Measurements from ENCODE around the gene SMPD3.
A peak's percentile ranks its signal among the peaks of the same experiment; 100 is the strongest.

SMPD3 gene

DNA sequence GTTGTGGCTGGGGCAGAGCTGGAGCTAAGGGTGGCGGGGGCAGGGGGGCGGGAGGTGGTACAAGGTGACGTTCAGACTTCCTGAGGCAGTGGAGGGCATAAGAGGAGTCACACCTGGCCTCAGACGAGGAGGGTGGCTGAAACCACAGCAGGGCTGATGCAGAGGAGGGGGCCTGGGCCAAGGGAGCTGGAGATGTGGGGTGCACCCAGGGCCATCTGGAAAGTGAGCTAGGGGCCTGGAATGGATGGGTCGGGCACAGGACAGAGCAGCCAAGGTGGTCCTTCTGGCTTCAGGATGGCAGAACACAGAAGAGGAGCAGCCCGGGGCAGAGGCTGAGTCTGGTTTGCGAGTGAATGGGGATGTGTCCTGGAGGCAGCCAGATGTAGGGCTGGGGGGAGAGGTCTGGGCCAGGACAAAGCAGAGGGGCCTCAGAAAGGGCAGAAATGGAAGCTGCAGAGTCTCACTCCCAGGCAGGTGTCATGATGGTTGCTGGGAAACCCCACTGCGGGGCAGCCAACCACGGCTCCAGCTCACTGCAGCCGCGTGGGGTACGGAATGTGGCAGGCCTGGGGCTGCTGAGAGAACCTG, 79.9 kb downstream of the SMPD3 start:
- DNase-seq (ENCODE audit: low read depth): no peak

DNA sequence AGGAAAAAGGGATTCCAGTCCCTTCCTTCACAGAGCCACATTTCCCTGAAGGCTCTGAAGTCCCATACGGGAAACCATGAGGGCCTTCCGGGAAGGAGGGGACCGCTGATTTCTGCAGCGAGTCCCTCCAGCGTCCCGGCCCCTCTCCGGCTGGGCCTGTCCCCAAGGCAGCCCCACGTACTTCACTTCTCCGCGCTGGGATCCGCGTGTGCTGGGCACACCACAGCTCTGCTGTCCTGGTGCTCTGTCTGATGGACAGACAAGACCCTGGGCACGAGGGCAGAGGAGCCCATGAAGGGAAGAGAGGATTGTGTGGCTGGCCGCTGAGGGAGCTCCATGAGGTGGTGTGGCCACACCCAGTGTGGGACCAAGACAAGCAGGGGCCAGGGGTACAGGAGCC, 80.4 kb downstream of the SMPD3 start:
- DNase-seq (ENCODE audit: low read depth): no peak

DNA sequence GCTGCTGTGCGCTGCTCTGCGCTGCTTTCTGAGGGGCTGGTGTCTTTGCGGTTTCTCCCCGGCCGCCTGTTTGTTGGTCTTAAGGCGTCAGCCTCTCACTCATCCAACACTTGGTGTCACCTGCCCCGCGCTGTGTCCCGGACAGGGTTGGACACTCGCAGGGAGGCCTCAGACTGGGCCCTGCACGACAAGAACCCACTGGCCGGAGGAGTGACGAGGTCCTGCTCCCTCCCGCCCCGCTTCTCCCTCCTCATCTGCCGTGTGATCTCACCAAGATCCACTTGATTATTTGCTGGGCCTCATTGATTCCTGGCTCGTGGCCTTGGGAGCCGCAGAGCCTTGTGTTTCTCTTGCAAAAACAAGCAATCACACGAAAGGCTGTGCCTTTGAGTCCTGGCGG, 80.9 kb downstream of the SMPD3 start:
- no peak for DNase-seq (ENCODE audit: low read depth)

DNA sequence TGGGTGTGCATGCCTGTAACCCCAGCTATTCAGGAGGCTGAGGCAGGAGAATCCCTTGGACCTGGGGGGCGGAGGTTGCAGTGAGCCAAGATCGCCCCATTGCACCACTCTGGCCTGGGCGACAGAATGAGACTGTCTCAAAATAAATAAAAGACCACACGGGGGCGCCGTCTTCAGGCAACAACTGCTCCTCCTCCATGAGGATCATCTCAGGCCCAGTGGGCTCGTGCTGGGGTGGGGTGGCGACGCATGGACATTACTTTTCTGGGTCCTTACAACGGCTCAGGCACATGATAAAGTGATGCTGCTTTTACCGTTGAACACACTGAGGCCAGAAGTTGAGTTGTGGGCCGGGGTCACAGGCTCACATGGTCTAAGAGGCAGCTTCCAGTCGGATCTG, 81.3 kb downstream of the SMPD3 start:
- no peak for DNase-seq (ENCODE audit: low read depth)

DNA sequence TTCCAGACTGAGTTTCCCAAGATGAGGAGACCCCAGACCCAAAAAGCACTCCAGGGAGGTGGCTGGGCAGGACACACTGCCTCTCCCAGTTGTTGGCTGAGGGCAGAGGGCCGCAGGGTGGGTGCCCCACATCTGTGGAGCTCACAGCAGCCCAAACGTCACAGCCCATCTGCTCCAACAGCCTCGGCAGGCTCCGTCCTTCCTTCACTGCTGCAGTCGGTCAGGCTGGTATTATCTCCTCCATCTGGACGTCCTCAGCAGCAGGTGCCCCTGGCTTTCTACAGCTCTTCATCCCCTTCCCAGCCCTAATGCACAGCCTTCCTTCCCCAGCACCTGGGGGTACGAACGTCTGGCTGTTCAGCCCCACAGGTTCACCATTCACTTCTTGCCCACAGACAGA, 82.2 kb downstream of the SMPD3 start:
- no peak for DNase-seq (ENCODE audit: low read depth)

DNA sequence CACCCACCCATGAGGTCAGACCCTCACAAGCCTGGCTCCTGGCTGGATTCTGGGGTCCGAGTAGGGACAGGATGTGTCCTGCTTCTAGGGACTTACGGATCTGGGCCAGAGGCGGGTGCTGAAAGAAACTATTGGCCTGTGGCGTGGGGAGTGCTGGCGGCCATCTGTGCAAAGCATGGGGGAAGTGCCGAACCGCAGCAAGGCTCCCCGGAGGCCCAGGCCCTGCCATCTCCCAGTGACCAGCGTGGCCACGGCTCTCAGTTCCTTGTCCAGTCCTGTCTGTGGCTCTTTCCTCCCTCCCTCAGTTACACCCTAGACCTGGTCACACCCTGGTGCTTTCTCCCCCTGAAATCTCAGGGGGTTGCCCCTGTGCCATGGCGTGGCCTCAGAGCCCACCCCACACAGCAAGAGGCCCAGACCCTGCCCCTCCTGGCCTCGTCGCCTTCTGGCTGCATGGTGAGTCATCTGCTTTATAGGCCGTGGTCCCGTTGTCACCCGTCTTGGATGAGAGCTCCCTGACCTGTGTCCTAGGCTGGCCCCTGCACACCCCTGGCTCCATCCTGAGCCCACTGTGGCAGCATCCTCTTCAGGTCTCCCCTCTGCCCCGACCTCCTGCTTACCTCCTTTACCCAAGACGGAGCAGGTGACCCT, 83.0 kb downstream of the SMPD3 start:
- DNase-seq (ENCODE audit: low read depth): no peak

DNA sequence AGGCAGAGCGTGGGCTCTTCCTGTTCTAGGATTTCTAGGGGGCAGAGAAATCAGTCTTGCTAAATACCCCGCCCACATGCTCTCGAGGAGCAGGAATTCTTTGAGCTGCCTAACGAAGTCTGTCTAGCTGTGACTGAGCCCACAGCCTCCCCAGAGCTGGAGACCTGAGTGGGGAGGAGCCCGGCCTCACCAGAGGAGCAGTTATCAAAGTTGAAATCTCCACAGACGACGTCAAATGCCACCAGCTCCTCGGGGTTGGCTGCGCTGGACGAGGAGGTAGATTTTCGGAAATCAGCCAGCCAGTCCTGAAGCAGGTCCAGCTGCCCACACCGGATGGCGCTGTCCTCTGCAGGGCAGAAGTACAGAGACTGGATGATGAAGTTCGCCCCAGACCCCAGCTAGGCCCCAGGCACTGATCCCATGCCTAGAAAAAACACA, 83.7 kb downstream of the SMPD3 start:
- DNase-seq (ENCODE audit: low read depth): no peak

DNA sequence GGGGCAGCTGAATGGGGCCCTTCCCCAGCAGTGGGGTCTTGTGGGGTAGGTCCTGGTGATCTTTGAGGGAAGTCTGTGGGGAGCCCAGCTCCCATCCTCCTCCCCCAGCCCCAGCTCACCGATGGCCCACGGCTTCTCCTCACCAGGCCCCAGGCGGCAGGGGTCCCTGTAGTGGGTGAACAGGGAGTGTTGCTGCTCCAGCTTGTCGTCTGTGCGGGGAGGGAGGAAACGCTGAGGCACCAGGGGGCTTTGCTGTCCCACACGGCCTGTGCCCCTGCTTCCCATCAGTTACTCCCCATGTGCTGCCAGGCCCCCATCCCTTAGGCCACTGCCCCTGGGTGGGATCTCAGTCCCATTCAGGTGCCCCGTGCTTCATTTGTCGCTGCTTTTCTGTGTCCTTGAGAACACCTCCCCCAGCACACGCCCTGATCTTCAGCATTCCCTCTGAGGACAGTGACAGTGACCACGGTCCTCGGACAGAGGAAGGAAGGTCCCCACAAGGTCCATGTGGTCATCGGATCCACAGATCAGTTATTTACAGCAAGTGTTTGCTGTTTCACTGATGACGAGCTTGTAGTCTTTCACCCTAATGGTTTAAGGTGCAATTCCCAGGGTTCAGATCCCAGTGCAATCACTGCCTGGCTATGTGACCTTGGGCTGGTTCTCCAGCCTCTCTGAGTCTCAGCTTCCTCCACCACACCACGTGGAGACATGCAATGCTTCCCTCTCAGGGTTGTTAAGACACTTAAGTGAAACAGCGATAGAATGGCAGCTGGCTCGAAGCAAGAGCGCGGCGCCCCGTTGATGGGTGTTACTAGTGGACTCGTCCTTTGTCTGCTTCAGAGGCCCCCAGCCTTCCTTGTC, 84.4 kb downstream of the SMPD3 start:
- no peak for DNase-seq (ENCODE audit: low read depth)

DNA sequence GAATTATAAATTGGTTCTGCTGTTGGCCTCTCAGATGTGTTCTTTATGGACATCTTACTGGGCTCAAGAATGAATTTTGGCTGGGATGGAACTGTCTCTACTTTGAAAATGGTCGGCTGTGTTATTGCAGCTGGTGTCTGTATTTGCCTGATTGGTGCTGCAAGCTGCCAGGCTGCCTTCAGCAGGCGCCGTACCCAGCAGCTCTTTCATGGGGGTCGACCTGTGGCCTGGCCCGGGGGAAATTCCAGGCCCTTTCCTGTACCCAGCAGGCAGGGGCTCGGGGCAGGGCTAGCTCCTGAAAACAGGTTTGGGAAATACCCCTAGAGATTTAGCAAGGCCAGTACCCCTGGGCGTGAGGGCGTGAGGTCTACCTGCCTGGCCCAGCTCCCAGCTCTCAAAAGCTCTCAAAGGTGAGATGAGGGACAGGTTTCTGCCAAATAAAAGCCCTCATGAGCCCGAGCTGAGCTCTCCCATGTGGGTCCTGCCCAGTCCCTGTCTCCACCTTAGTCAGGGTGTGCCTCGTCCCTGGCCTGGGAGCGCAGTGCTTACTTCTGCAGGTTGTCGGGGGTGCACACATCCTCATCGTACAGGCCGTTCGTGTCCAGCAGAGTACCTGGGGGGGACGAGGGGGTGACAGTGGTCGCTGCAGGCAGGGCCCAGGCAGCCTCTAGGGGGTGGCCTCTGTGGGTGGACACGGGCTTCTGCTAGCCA, 85.2 kb downstream of the SMPD3 start:
- DNase-seq (ENCODE audit: low read depth): no peak

DNA sequence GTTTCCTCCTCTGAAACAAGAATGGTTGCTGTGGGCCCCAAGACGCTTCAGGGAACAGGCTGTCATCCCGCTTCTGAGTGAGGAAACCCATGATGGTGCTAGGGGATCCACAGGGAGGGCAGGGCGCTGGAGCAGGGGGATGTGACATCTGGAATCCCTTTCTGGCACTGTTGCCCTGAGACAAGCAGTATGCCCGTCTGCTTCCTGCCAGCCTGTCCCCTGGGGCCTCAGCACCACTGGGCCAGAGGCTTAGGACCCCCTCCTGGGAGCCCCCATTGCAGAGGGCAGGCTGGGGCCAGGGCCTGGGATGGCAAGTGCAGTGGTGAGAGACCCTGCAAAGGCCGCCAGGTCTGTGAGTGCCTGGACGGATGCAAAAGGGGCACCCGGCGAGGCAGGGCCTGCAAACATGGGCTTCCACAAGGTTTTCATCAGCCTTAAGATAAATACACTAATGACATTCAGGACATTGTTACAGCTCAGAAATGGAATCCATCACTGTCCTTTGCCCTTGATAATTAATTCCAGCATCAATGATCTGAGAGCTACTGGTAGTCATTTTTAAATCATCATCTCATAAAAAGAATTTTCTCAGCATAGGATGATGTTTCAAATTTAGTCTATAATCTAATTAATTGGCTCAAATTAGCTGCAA, 85.9 kb downstream of the SMPD3 start:
- DNase-seq (ENCODE audit: low read depth): no peak

DNA sequence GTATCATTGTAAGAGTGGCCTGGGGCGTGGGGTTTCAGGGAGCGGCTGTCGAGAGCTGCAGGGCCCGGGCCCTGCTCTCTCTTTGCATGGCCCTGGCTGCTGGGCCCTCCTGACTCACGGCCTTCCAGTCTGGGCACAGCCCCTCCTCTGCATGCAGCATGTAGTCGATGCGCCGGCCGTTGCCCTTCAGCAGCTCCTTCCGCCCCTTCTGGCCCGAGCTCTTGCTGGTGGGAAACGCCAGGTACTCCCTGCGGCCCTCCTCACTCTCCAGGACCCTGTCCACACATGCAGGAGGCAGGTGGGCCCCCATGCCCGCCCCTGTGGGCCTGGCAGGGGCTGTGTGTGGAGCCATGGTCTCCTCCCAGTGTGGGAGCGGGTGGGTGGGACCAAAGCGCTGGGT, 86.8 kb downstream of the SMPD3 start:
- no peak for DNase-seq (ENCODE audit: low read depth)

DNA sequence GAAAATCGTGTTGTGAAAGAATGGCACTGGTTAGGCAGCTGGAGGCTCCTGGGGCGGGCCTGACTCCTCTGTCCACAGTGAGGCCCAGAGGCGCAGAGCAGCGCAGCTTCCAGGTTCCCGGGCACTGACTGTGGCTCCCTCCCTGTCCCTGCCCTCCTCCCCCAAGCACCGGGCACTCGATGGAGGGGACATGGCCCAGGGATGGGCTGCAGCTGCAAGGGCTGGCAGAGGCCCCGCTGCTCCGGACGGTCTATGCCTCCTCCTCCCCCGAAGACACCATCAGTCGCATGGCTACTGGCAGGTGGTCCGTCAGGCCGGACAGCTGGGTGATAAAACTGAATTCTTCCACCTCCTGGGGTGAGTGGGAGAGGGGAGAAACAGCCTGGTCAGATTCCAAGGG, 87.4 kb downstream of the SMPD3 start:
- DNase-seq (ENCODE audit: low read depth): no peak

DNA sequence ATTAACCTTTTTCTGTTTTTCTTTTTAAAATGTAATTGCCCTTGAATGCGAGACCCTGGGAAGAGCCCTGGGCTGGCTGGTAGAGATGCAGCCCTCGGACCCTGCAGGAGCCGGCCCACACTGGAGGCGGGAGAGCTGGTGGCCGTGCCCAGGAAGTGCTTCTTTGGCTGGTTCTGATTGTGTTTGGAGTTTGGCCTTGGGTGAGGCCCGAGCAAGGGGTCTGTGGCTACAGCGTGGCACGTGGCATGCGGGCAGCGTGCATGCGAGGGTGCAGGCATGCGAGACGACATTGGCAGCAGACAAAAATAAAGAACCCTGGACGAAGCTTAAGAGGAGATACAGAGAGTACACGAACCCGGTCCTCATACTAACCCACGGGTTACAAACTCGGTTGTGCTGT, 87.8 kb downstream of the SMPD3 start:
- DNase-seq (ENCODE audit: low read depth): no peak

DNA sequence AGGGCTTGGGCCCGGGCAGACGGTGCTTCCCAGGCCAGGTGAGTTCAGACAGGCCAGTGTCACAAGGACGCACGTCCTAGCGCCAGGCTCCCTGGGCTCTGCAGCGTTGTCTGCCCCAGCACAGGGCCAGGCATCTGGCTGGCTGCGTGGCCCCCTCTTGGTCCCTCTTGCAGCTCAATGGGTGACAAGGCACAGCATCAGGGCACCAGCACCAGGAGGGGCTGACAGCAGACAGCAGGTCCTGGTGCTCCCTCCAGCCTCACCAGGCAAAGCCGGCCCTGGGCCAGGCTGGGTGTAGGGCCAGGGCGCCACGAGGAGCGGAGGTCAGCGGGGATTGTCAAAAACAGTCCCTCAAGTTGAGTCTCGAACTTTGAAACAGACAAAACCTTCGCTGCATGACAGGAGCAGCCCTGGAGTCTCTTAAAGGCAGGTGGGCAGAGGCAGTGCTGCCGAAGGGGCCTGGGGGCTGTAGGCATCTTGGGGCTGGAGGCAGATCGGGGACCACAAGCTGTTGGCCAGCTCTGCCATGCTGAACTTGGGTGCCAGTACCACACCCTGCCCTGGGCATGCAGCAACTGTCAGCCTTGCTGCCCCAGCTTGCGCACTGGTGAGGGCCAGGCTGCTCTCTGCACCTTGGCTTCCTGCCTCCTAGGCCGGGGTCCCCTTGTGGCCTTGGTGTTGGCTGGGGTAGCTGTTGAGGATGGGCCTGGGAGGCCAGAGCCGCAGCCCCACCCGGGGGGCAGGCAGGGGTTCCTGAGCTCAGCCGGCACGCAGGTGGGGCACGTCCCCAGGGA, 88.7 kb downstream of the SMPD3 start:
- no peak for DNase-seq (ENCODE audit: low read depth)

DNA sequence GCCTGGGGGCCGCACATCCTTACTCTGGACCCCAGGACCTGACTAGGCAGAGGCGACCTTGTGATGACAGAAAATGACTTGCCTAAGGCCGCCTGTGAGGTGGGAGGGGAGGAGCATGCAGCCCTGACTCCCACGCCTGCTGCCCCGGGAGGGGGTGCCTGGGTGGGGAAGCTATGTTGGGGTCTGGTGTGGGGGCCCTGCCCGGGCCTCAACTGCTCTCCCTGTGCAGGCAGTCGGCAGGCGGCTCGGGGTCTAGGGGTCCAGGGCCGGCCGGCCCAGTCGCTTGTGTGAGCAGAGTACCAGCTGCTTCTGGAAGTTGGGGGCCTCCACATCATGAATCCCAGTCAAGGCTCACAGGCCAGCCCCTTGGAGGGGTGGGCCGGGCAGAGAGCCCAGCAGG, 89.4 kb downstream of the SMPD3 start:
- DNase-seq (ENCODE audit: low read depth): no peak

DNA sequence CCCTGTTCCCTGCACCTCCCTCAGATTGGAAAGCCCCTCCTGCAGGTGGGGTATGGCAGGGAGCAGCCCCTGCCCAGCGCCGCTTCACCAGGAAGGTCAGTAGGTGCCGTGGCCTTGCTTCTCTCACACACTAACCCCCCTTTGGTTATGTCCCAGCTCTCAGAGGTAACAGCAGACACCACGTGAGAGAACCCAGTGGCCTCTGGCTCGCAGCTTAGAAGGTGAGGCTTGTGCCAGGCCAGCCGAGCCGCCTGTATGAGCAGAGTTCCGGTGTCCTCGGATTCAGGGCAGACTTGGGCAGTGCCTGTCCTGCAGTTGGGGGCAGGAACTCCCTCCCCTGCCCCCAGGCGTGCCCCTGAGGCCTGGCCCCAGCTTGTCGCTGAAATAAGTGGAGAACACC, 90.4 kb downstream of the SMPD3 start:
- DNase-seq (ENCODE audit: low read depth): no peak

DNA sequence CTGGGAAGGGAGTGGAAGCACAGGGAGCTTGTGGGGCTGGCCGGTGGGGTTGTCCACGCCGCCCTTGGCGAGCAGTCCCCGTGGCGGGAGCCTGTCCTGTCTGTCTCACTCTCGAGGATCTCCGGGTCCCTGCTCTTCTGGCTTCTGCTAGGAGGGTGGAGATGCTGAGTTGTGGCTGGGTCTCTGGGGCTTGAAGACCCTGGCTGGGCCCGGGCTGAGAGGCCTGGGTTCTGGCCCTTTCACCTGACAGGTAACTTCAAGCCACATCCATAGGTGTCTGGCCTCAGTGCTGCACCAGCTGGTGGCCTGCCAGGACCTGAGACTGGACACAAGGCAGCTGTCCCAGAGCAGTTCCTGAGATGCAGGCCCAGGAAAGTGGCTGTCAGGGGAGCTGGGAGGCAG, 90.8 kb downstream of the SMPD3 start:
- DNase-seq (ENCODE audit: low read depth): no peak

DNA sequence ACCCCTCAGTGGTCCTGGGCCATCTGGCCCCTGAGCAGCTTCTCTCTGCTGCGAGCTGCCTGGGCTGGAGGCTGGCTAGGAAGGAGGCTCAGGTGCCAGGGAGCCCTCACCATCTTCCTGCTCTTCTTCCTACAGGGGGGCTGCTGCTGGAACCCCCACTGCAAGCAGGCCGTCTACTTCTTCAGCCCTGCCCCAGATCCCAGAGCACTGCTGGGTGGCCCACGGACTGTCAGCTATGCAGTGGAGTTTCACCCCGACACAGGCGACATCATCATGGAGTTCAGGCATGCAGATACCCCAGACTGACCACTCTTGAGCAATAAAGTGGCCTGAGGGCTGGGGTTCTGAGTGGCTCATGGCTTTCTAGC, 91.4 kb downstream of the SMPD3 start:
- DNase-seq (ENCODE audit: low read depth): no peak

DNA sequence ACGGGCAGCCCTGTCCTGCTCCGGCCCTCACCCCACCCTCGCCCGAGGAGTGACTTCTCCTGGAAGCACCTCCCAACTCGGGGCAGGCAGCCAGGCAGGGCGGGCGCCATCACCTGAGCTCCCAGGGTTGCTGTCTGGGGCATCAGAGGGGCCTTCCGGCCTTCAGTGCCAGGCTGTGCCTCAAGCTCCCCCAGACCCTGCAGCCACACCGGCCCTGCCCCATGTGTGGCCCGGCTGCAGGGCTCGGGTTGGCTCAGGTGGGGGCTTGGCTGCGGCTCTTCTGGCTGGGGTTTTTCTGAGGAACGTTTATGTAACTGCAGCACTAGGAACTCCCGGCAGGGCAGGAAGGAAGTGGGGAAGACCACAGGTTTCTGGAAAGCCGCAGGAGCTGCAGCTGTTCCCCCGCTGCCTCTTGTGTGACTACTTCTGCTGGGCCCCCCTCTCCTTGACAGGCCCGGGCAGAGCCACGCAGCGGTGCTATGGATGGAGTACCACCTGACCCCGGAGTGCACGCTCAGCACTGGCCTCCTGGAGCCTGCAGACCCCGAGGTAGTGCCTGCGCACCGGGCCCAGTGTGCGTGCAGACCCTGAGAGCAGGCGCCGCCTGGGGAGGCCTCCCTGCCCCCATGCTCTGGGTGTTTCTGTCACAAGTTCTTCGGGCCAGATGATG, 91.9 kb downstream of the SMPD3 start:
- peak; percentile 61 for DNase-seq (ENCODE audit: low read depth)

DNA sequence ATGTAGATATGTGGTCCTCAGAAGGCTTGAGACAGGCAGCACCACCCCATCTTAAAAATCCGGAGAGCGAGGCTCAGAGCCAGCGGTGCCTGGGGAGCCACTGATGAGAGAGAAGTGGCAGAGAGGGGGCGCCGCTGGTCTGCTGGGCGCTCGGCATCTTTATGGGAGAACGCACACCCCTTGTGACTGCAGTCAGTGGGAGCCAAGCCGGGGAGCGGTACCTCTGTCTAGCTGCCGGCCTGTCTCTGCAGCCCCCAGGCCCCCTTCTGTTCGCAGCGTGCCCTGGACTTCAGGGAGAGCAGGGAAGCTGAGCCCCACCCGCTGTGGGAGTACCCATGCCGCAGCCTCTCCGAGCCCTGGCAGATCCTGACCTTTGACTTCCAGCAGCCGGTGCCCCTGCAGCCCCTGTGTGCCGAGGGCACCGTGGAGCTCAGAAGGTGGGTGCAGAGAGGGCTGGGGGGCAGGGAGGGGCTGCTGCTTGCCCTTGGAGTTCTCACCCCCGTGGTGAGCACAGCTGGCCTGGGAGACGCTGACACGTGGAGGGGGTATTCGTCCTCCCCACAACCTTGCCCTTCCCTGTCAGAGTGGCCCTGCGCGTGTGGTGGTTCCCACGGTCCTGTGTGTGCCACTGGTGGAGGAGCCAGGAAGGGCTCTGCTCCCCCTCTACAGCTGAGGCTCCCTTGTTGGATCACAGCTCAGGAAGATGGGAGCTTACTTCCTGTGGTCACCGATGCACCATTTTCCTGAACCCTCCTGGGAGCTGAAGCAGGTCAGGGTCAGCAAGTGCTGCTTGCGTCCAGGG, 92.7 kb downstream of the SMPD3 start:
- no peak for DNase-seq (ENCODE audit: low read depth)

Measured in stimulated activated CD8-positive, alpha-beta memory T cell treated with anti-CD3 and anti-CD28 coated beads, Interleukin-4, amount 100 ng/mL, for 24 hours (primary cell).